Adrenal gland (tissue), 12 donors: ENCODE results near the gene ELK4. TPM values are rescaled to one million over a fixed set of nuclear protein-coding genes. Genes with fewer than 3 reads are reported as not detected.

Experiments
- DNase-seq, 7 donors: peaks; one replicate each; pipeline ENCODE4 v3.0.0-alpha.2; 2019 to 2020
- H3K27ac ChIP-seq, 5 donors: fragments of 200-600 bp; sonication (generic) in 4 of 5; 1 replicate in 3 of 5; 2 replicates in 2 of 5; pipeline versions ENCODE4 v1.5.1 to v1.8.0; 2016 to 2020; ENCODE audit warnings: mild to moderate bottlenecking in 1 of 5
- H3K27me3 ChIP-seq: fragments of 200-600 bp; 2 replicates; pipeline ENCODE4 v1.8.0; 2021
- H3K36me3 ChIP-seq, 2 donors: fragments of 200-600 bp; replicated peaks in 1 of 2; 1 replicate in 1 of 2; 2 replicates in 1 of 2; pipeline versions ENCODE4 v1.5.1 to v1.8.0; 2018 to 2022
- H3K4me1 ChIP-seq, 2 donors: fragments of 200-600 bp; replicated peaks in 1 of 2; 1 replicate in 1 of 2; 2 replicates in 1 of 2; pipeline versions ENCODE4 v1.5.1 to v1.8.0; 2018 to 2021
- H3K4me3 ChIP-seq, 4 donors: fragments of 200-600 bp; sonication (generic) in 3 of 4; one replicate each; pipeline ENCODE4 v1.5.1; 2016 to 2018
- H3K9me3 ChIP-seq, 3 donors: fragments of 200-600 bp; sonication (generic) in 1 of 3; replicated peaks in 1 of 3; 1 replicate in 2 of 3; 2 replicates in 1 of 3; pipeline versions ENCODE4 v1.5.1 to v1.8.0; 2016 to 2021
- POLR2A ChIP-seq, 2 donors: fragments of 450-650 bp; IDR thresholded peaks; one replicate each; pipeline ENCODE4 v1.6.1; 2017; ENCODE audit warnings: antibody characterized with exemption in 2 of 2, mild to moderate bottlenecking in 2 of 2, moderate library complexity in 1 of 2
- WGBS, 4 donors: extraction: QIAGEN DNeasy Blood & Tissue Kit in 2 of 4; methylation state at CpG; one replicate each; pipeline versions ENCODE4 v1.1.5 to v1.1.7; 2013 to 2017; 5-methylcytosine and 5-hydroxymethylcytosine counted together
- intact Hi-C, 2 donors: fragments of 100-400 bp; cut with DNase I; formaldehyde crosslinking; loops; one replicate each; pipeline versions ENCODE4 v1.14.1 to v1.15.0; 2022 to 2023
- polyA plus RNA-seq, 3 donors: library from polyadenylated mRNA; stranded (reverse); fragments of 200-250 nt in 2 of 3; fragments of 350-450 nt in 1 of 3; fragmentation: Illumina TruSeq in 1 of 3; extraction: RNeasy Lipid Tissue Mini Kit (QIAGEN cat#74804) in 1 of 3; gene quantifications; one replicate each; pipeline ENCODE4 v1.2.3, GENCODE V29; 2013 to 2014
- total RNA-seq, 9 donors: library from RNA; depleted of rRNA in 4 of 9; stranded (reverse); fragments of >200 nt in 4 of 9; fragments of 120-200 nt in 1 of 9; fragmentation: NEBNext Ultra II Directional in 1 of 9; extraction: Animal tissue kit (Norgen Biotek cat#: 25700) in 1 of 9; gene quantifications; one replicate each; pipeline versions ENCODE4 v1.1.0 to v1.2.4, GENCODE V29; 2013 to 2023
- TF ChIP-seq, protein P1 (sequence below), 6 experiments: fragments of 450-650 bp in 4 of 6; fragments of 200-600 bp in 2 of 6; sonication (generic) in 1 of 6; IDR thresholded peaks; 1 replicate in 5 of 6; 2 replicates in 1 of 6; pipeline versions ENCODE4 v1.5.1 to v1.8.0; 2016 to 2021; ENCODE audit warnings: antibody characterized with exemption in 6 of 6, mild to moderate bottlenecking in 2 of 6, moderate library complexity in 1 of 6
- donor health status: healthy with polysubstance abuse.
- donor health status: Bipolar disorder and iron deficiency.
- donor health status: DM: yes; HTN: yes; CAD: no.
- donor health status: DM: no; HTN: no; CAD: no.
- donor health status: DM: no; HTN: no; CAD: no.
- donor health status: DM: yes; HTN: yes; CAD: no.

The ELK4 gene
- total and polyA plus RNA-seq, 12 donors = 3.6 to 40.2 (median 14.0) TPM

GRCh38 chr1:205632669-205633169, 908 bp upstream of the ELK4 start:
- H3K27me3 ChIP-seq = no peaks in the 10 kb centered on the region
- peak overlapping the region in 4 of 5 donors; percentile 70 to 100 (median 95) for H3K27ac ChIP-seq
- H3K36me3 ChIP-seq = no peaks in the 10 kb centered on the region
- peaks cover 6 to 28% of the 10 kb centered on the region in 2 donors for H3K4me1 ChIP-seq
- DNase-seq = no peak
- intact Hi-C loops = loop anchor here in 1 of 2 donors (5.0 kb wide), 1 partner anchor 40 kb away; no protein-coding TSS in a partner anchor
- H3K4me3 ChIP-seq = peak overlapping the region in 1 of 4 donors; percentile 92
- no peaks in the 10 kb centered on the region for H3K9me3 ChIP-seq
- WGBS, 4 donors = 56 to 63% (median 61%) methylated on average over 3 of the region's 3 CpGs
- no peak for TF ChIP-seq POLR2A (IDR thresholded peaks at IDR 0.05)
- TF ChIP-seq, protein P1, sequence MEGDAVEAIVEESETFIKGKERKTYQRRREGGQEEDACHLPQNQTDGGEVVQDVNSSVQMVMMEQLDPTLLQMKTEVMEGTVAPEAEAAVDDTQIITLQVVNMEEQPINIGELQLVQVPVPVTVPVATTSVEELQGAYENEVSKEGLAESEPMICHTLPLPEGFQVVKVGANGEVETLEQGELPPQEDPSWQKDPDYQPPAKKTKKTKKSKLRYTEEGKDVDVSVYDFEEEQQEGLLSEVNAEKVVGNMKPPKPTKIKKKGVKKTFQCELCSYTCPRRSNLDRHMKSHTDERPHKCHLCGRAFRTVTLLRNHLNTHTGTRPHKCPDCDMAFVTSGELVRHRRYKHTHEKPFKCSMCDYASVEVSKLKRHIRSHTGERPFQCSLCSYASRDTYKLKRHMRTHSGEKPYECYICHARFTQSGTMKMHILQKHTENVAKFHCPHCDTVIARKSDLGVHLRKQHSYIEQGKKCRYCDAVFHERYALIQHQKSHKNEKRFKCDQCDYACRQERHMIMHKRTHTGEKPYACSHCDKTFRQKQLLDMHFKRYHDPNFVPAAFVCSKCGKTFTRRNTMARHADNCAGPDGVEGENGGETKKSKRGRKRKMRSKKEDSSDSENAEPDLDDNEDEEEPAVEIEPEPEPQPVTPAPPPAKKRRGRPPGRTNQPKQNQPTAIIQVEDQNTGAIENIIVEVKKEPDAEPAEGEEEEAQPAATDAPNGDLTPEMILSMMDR (IDR thresholded peaks at IDR 0.05) = no peak

- peaks cover 6 to 28% of the 10 kb centered on the region in 2 donors for H3K4me1 ChIP-seq
- H3K27me3 ChIP-seq = no peaks in the 10 kb centered on the region
- DNase-seq = peak; percentile 65 to 82 (median 72)
- TF ChIP-seq, protein P1 (IDR thresholded peaks at IDR 0.05) = no peak
- peak; percentile 14 to 61 for TF ChIP-seq POLR2A (IDR thresholded peaks at IDR 0.05)
- 0 to 1% (median 1%) methylated on average over 16 to 81 of the region's 81 CpGs for WGBS, 4 donors
- intact Hi-C loops = loop anchor here in 1 of 2 donors (5.0 kb wide), 1 partner anchor 39 kb away; no protein-coding TSS in a partner anchor
- H3K27ac ChIP-seq = peak overlapping the region; percentile 23 to 100 (median 94)
- no peaks in the 10 kb centered on the region for H3K36me3 ChIP-seq
- H3K4me3 ChIP-seq = peak overlapping the region in 2 of 4 donors; percentile 68 to 92
- no peaks in the 10 kb centered on the region for H3K9me3 ChIP-seq
Measured at GRCh38 chr1:205631010-205631767, 622 bp downstream of the ELK4 start.

GRCh38 chr1:205630651-205631009, 1.2 kb downstream of the ELK4 start:
- no peaks in the 10 kb centered on the region for H3K27me3 ChIP-seq
- no peaks in the 10 kb centered on the region for H3K36me3 ChIP-seq
- DNase-seq = no peak
- H3K9me3 ChIP-seq = no peaks in the 10 kb centered on the region
- intact Hi-C loops = loop anchor here in 1 of 2 donors (5.0 kb wide), 1 partner anchor 38 kb away; no protein-coding TSS in a partner anchor
- H3K27ac ChIP-seq = peak overlapping the region; percentile 23 to 100 (median 94)
- H3K4me3 ChIP-seq = peak overlapping the region in 2 of 4 donors; percentile 68 to 92
- WGBS, 4 donors = 8 to 17% (median 11%) methylated on average over 3 of the region's 3 CpGs
- H3K4me1 ChIP-seq = peaks cover 6 to 28% of the 10 kb centered on the region in 2 donors
- no peak for TF ChIP-seq POLR2A (IDR thresholded peaks at IDR 0.05)
- TF ChIP-seq, protein P1 (IDR thresholded peaks at IDR 0.05) = no peak

- peak overlapping the region in 2 of 5 donors; percentile 94 to 96 for H3K27ac ChIP-seq
- no peak for DNase-seq
- 8 to 15% (median 12%) methylated on average over 3 of the region's 3 CpGs for WGBS, 4 donors
- no peaks in the 10 kb centered on the region for H3K27me3 ChIP-seq
- H3K9me3 ChIP-seq = no peaks in the 10 kb centered on the region
- TF ChIP-seq, protein P1 (IDR thresholded peaks at IDR 0.05) = no peak
- no peak for TF ChIP-seq POLR2A (IDR thresholded peaks at IDR 0.05)
- H3K4me1 ChIP-seq = peaks cover 6 to 28% of the 10 kb centered on the region in 2 donors
- no peaks in the 10 kb centered on the region for H3K36me3 ChIP-seq
- peak overlapping the region in 2 of 4 donors; percentile 68 to 92 for H3K4me3 ChIP-seq
- intact Hi-C loops = loop anchor here in 1 of 2 donors (5.0 kb wide), 1 partner anchor 38 kb away; no protein-coding TSS in a partner anchor
Measured at GRCh38 chr1:205630241-205630640, 1.6 kb downstream of the ELK4 start.
